Liver (tissue), 9 donors: ENCODE measurements around the gene SIDT2. TPM values are rescaled to one million over a fixed set of nuclear protein-coding genes. Genes with fewer than 3 reads are reported as not detected.

Source experiments
- DNase-seq: peaks from one replicate; pipeline ENCODE4 v3.0.0-alpha.2; 2017; ENCODE audit warnings: low spot score
- H3K27ac ChIP-seq, 2 donors: one replicate each; pipeline ENCODE4 v1.7.0; 2013; ENCODE audit warnings: inconsistent platforms in 2 of 2, low read length in 2 of 2, control low read depth in 1 of 2, low read depth in 1 of 2, mild to moderate bottlenecking in 1 of 2
- H3K27me3 ChIP-seq, 4 donors: one replicate each; pipeline versions ENCODE4 v1.6.1 to v1.7.0; 2013; ENCODE audit warnings: low read length in 3 of 4, inconsistent platforms in 1 of 4, mild to moderate bottlenecking in 1 of 4, moderate library complexity in 1 of 4; ENCODE audit not compliant: control insufficient read depth in 4 of 4, insufficient read depth in 4 of 4
- H3K36me3 ChIP-seq, 4 donors: one replicate each; pipeline versions ENCODE4 v1.6.1 to v1.7.0; 2013; ENCODE audit warnings: low read length in 3 of 4, mild to moderate bottlenecking in 3 of 4, low read depth in 1 of 4, moderate library complexity in 1 of 4; ENCODE audit not compliant: control insufficient read depth in 4 of 4, insufficient read depth in 3 of 4
- H3K4me1 ChIP-seq, 4 donors: one replicate each; pipeline versions ENCODE4 v1.6.1 to v1.7.0; 2013; ENCODE audit warnings: low read length in 3 of 4, mild to moderate bottlenecking in 3 of 4, moderate library complexity in 1 of 4; ENCODE audit not compliant: control insufficient read depth in 4 of 4, insufficient read depth in 4 of 4
- H3K4me3 ChIP-seq, 3 donors: one replicate each; pipeline versions ENCODE4 v1.6.1 to v1.7.0; 2013; ENCODE audit warnings: low read length in 3 of 3, control low read depth in 1 of 3, low read depth in 1 of 3, mild to moderate bottlenecking in 1 of 3
- H3K9ac ChIP-seq, 2 donors: one replicate each; pipeline ENCODE4 v1.7.0; 2013; ENCODE audit warnings: low read length in 2 of 2, mild to moderate bottlenecking in 2 of 2, moderate library complexity in 2 of 2, control low read depth in 1 of 2, low read depth in 1 of 2
- H3K9me3 ChIP-seq, 4 donors: one replicate each; pipeline versions ENCODE4 v1.6.1 to v1.7.0; 2013; ENCODE audit warnings: low read length in 3 of 4; ENCODE audit not compliant: control insufficient read depth in 4 of 4
- ATF3 ChIP-seq: IDR thresholded peaks from 2 replicates; pipeline ENCODE4 v1.6.1; 2016; ENCODE audit warnings: antibody characterized with exemption
- CTCF ChIP-seq: fragments of 150-350 bp; IDR thresholded peaks from 2 replicates; pipeline ENCODE4 v1.5.1; 2017; ENCODE audit warnings: improper control_type of control experiment, low read depth, low read length; ENCODE audit not compliant: missing input control
- EGR1 ChIP-seq, 2 donors: IDR thresholded peaks; 2 replicates each; pipeline ENCODE4 v1.6.1; 2016 to 2018; ENCODE audit warnings: antibody characterized with exemption in 2 of 2, low read depth in 2 of 2
- FOXA1 ChIP-seq: IDR thresholded peaks from 2 replicates; pipeline ENCODE4 v1.6.1; 2016; ENCODE audit warnings: antibody characterized with exemption
- FOXA2 ChIP-seq: IDR thresholded peaks from 2 replicates; pipeline ENCODE4 v1.6.1; 2016; ENCODE audit warnings: antibody characterized with exemption
- GABPA ChIP-seq, 2 donors: IDR thresholded peaks in 1 of 2; conservative IDR thresholded peaks in 1 of 2; 2 replicates each; pipeline ENCODE4 v1.6.1; 2016; ENCODE audit warnings: antibody characterized with exemption in 2 of 2, mild to moderate bottlenecking in 1 of 2, moderate library complexity in 1 of 2
- HNF4A ChIP-seq, 2 donors: conservative IDR thresholded peaks; 2 replicates each; pipeline ENCODE4 v1.6.1; 2016; ENCODE audit warnings: antibody characterized with exemption in 2 of 2, mild to moderate bottlenecking in 2 of 2
- HNF4G ChIP-seq: IDR thresholded peaks from 2 replicates; pipeline ENCODE4 v1.6.1; 2016; ENCODE audit warnings: antibody characterized with exemption
- JUND ChIP-seq, 2 donors: IDR thresholded peaks; 2 replicates each; pipeline ENCODE4 v1.6.1; 2016; ENCODE audit warnings: antibody characterized with exemption in 2 of 2
- MAX ChIP-seq: IDR thresholded peaks from 2 replicates; pipeline ENCODE4 v1.6.1; 2016; ENCODE audit warnings: antibody characterized with exemption
- NR2F2 ChIP-seq: IDR thresholded peaks from 2 replicates; pipeline ENCODE4 v1.6.1; 2016; ENCODE audit warnings: antibody characterized with exemption
- RAD21 ChIP-seq, 2 donors: IDR thresholded peaks; 2 replicates each; pipeline ENCODE4 v1.6.1; 2016; ENCODE audit warnings: antibody characterized with exemption in 2 of 2, mild to moderate bottlenecking in 2 of 2
- RXRA ChIP-seq, 2 donors: IDR thresholded peaks; 2 replicates each; pipeline ENCODE4 v1.6.1; 2017 to 2018; ENCODE audit warnings: antibody characterized with exemption in 2 of 2, mild to moderate bottlenecking in 1 of 2
- SP1 ChIP-seq: IDR thresholded peaks from 2 replicates; pipeline ENCODE4 v1.6.1; 2018; ENCODE audit warnings: antibody characterized with exemption, mild to moderate bottlenecking
- TAF1 ChIP-seq: conservative IDR thresholded peaks from 2 replicates; pipeline ENCODE4 v1.6.1; 2016; ENCODE audit warnings: antibody characterized with exemption, mild to moderate bottlenecking
- YY1 ChIP-seq: IDR thresholded peaks from 2 replicates; pipeline ENCODE4 v1.6.1; 2016; ENCODE audit warnings: antibody characterized with exemption, mild to moderate bottlenecking
- WGBS: extraction: QIAGEN DNeasy Blood & Tissue Kit; methylation state at CpG from one replicate; pipeline ENCODE4 v1.1.7; 2013; 5-methylcytosine and 5-hydroxymethylcytosine counted together
- polyA plus RNA-seq, 2 donors: library from polyadenylated mRNA; stranded (reverse) in 1 of 2; unstranded in 1 of 2; fragments of 200-250 nt in 1 of 2; fragments of >200 nt in 1 of 2; fragmentation: Nextera tagmentation in 1 of 2; extraction: Ambion mirVana in 1 of 2; gene quantifications; one replicate each; pipeline versions ENCODE4 v1.2.1 to v1.2.3, GENCODE V29; 2013 to 2015
- total RNA-seq, 2 donors: library from RNA; depleted of rRNA; stranded (reverse); fragments of >200 nt; gene quantifications; one replicate each; pipeline ENCODE4 v1.2.3, GENCODE V29; 2014
- donor health status: healthy.
- donor health status: healthy.
- donor health status: healthy.
- donor health status: healthy.
- donor health status: healthy.

SIDT2 gene
- total and polyA plus RNA-seq, 4 donors = 11.2 to 42.9 (median 22.4) TPM

- peaks cover 3 to 26% (median 20%) of the 10 kb centered on the region in 4 donors for H3K4me1 ChIP-seq
- no peaks in the 10 kb centered on the region for H3K9me3 ChIP-seq
- peak overlapping the region; percentile 83 to 98 (median 94) for H3K4me3 ChIP-seq
- H3K9ac ChIP-seq = peak overlapping the region; percentile 76 to 81
- 6% methylated on average over 14 of the region's 14 CpGs for WGBS
- H3K27ac ChIP-seq = peak overlapping the region; percentile 58 to 93
- no peaks in the 10 kb centered on the region for H3K27me3 ChIP-seq
- no peak for DNase-seq
- H3K36me3 ChIP-seq = peaks cover 11 to 22% (median 14%) of the 10 kb centered on the region in 4 donors
- TF ChIP-seq JUND (IDR thresholded peaks at IDR 0.05) (no peak), GABPA (IDR thresholded peaks at IDR 0.05 in 1 of 2, conservative IDR thresholded peaks at IDR 0.05 in 1 of 2) (no peak), NR2F2 (no peak), MAX (no peak), RXRA (IDR thresholded peaks at IDR 0.05) (no peak), EGR1 (IDR thresholded peaks at IDR 0.05; ENCODE audit: low read depth in 2 of 2) (no peak), HNF4A (conservative IDR thresholded peaks at IDR 0.05) (no peak), SP1 (no peak), FOXA2 (no peak), ATF3 (no peak), RAD21 (IDR thresholded peaks at IDR 0.05) (no peak), TAF1 (no peak)
These were observed 52.7 kb downstream of the SIDT2 start for GRCh38 chr11:117230999-117231841.

GRCh38 chr11:117231842-117232091, 53.2 kb downstream of the SIDT2 start, which contains the start of gene PCSK7:
Gene PCSK7, minus strand, starts transcription at chr11:117232073. Its CDS starts 2,229 bp downstream, at chr11:117229844.
- peak within 1 kb of the TSS; percentile 59 to 93 for H3K27ac ChIP-seq
- H3K36me3 ChIP-seq = peaks cover 9 to 21% (median 14%) of the 10 kb centered on the region in 4 donors
- no peak for DNase-seq
- H3K9ac ChIP-seq = peak within 1 kb of the TSS; percentile 76 to 81
- H3K4me3 ChIP-seq = peak within 1 kb of the TSS; percentile 83 to 98 (median 94)
- peaks cover 3 to 26% (median 20%) of the 10 kb centered on the region in 4 donors for H3K4me1 ChIP-seq
- H3K27me3 ChIP-seq = no peaks in the 10 kb centered on the region
- no peak for TF ChIP-seq CTCF
- TF ChIP-seq GABPA (IDR thresholded peaks at IDR 0.05 in 1 of 2, conservative IDR thresholded peaks at IDR 0.05 in 1 of 2) = peak in 1 of 2 donors; percentile 79
- H3K9me3 ChIP-seq = no peaks in the 10 kb centered on the region
- under 1% methylated on average over 13 of the region's 13 CpGs for WGBS

GRCh38 chr11:117232092-117232878, 53.7 kb downstream of the SIDT2 start, which contains the start of gene RNF214:
Gene RNF214, plus strand, starts transcription at chr11:117232671. Its CDS starts 1,602 bp downstream, at chr11:117234273.
- H3K9ac ChIP-seq = peak within 1 kb of the TSS; percentile 76 to 81
- peak; percentile 83 for DNase-seq
- H3K27ac ChIP-seq = peak within 1 kb of the TSS; percentile 59 to 93
- WGBS = under 1% methylated on average over 94 of the region's 94 CpGs
- H3K36me3 ChIP-seq = peaks cover 7 to 18% (median 12%) of the 10 kb centered on the region in 4 donors
- no peaks in the 10 kb centered on the region for H3K9me3 ChIP-seq
- peaks cover 3 to 26% (median 20%) of the 10 kb centered on the region in 4 donors for H3K4me1 ChIP-seq
- H3K4me3 ChIP-seq = peak within 1 kb of the TSS; percentile 83 to 98 (median 94)
- H3K27me3 ChIP-seq = no peaks in the 10 kb centered on the region
- TF ChIP-seq TAF1 (no peak), CTCF (peak; percentile 96), FOXA2 (no peak), FOXA1 (no peak), YY1 (peak; percentile 56), MAX (no peak), NR2F2 (no peak), GABPA (IDR thresholded peaks at IDR 0.05 in 1 of 2, conservative IDR thresholded peaks at IDR 0.05 in 1 of 2) (peak in 1 of 2 donors; percentile 51), ATF3 (no peak), RAD21 (IDR thresholded peaks at IDR 0.05) (peak; percentile 21 to 37), JUND (IDR thresholded peaks at IDR 0.05) (no peak), HNF4G (no peak), SP1 (no peak), RXRA (IDR thresholded peaks at IDR 0.05) (no peak), HNF4A (conservative IDR thresholded peaks at IDR 0.05) (no peak)
